ENCODE data around the gene SIPA1L3. TPM values are rescaled to one million over a fixed set of nuclear protein-coding genes. Genes with fewer than 3 reads are reported as not detected.

The SIPA1L3 gene
- total and polyA plus RNA-seq, 8 donors = 2.9 to 211 (median 24.3) TPM

GRCh38 chr19:37990362-37990761 is 83.4 kb downstream of the SIPA1L3 start:
- DNase-seq = no peak
- peaks cover 0 to 15% (median 3%) of the 10 kb centered on the region in 4 donors for H3K4me1 ChIP-seq
- TF ChIP-seq CTCF (IDR thresholded peaks at IDR 0.05) = no peak
- no peak for TF ChIP-seq POLR2AphosphoS5 (IDR thresholded peaks at IDR 0.05)
- no peak for TF ChIP-seq POLR2A (IDR thresholded peaks at IDR 0.05)
- no peak for TF ChIP-seq EP300 (IDR thresholded peaks at IDR 0.05)
- no peak overlapping the region for H3K4me3 ChIP-seq
- no peaks in the 10 kb centered on the region for H3K9me3 ChIP-seq
- 78 to 90% (median 80%) methylated on average over 6 to 10 of the region's 10 CpGs for WGBS, 5 donors
- peaks cover 0 to 8% (median 3%) of the 10 kb centered on the region in 4 donors for H3K36me3 ChIP-seq
- H3K27me3 ChIP-seq = no peaks in the 10 kb centered on the region
- no peak overlapping the region for H3K27ac ChIP-seq
- intact Hi-C loops (cut with DNase I; ENCODE audit: low total_unique reads) = no loop called here

- no peaks in the 10 kb centered on the region for H3K27me3 ChIP-seq
- 83 to 88% (median 85%) methylated on average over 8 to 10 of the region's 10 CpGs for WGBS, 5 donors
Observed at GRCh38 chr19:37991176-37991835, 84.3 kb downstream of the SIPA1L3 start.

GRCh38 chr19:37991841-37992248 is 84.8 kb downstream of the SIPA1L3 start:
- Histone ChIP-seq H3K27ac (no peak overlapping the region), H3K27me3 (no peaks in the 10 kb centered on the region), H3K4me1 (peaks cover 0 to 11% (median 3%) of the 10 kb centered on the region in 4 donors), H3K9me3 (no peaks in the 10 kb centered on the region), H3K4me3 (no peak overlapping the region), H3K36me3 (peaks cover 0 to 8% (median 3%) of the 10 kb centered on the region in 4 donors)
- TF ChIP-seq POLR2AphosphoS5 (IDR thresholded peaks at IDR 0.05) (no peak), POLR2A (IDR thresholded peaks at IDR 0.05) (no peak)
- DNase-seq = no peak
- 53 to 83% (median 68%) methylated on average over 3 to 4 of the region's 4 CpGs for WGBS, 5 donors
- intact Hi-C loops (cut with DNase I; ENCODE audit: low total_unique reads) = no loop called here

More at GRCh38 chr19:37991176-37991835, 84.3 kb downstream of the SIPA1L3 start:
- no peak for TF ChIP-seq CTCF (IDR thresholded peaks at IDR 0.05)
- no peak for TF ChIP-seq EP300 (IDR thresholded peaks at IDR 0.05)
- no peak for TF ChIP-seq POLR2A (IDR thresholded peaks at IDR 0.05)
- no peak for TF ChIP-seq POLR2AphosphoS5 (IDR thresholded peaks at IDR 0.05)
- intact Hi-C loops (cut with DNase I; ENCODE audit: low total_unique reads) = no loop called here
- no peaks in the 10 kb centered on the region for H3K9me3 ChIP-seq
- DNase-seq = no peak
- H3K4me1 ChIP-seq = peaks cover 0 to 11% (median 3%) of the 10 kb centered on the region in 4 donors
- H3K36me3 ChIP-seq = peaks cover 0 to 8% (median 3%) of the 10 kb centered on the region in 4 donors
- no peak overlapping the region for H3K4me3 ChIP-seq
- no peak overlapping the region for H3K27ac ChIP-seq

GRCh38 chr19:37992761-37993160 is 85.8 kb downstream of the SIPA1L3 start:
- intact Hi-C loops (cut with DNase I; ENCODE audit: low total_unique reads) = no loop called here
- no peak overlapping the region for H3K27ac ChIP-seq

More at GRCh38 chr19:37992761-37993160, 85.8 kb downstream of the SIPA1L3 start:
- no peak overlapping the region for H3K4me3 ChIP-seq
- no peaks in the 10 kb centered on the region for H3K9me3 ChIP-seq
- peaks cover 0 to 11% (median 3%) of the 10 kb centered on the region in 4 donors for H3K4me1 ChIP-seq
- WGBS, 5 donors = 92 to 98% (median 97%) methylated on average over 3 to 9 of the region's 9 CpGs
- no peaks in the 10 kb centered on the region for H3K27me3 ChIP-seq
- H3K36me3 ChIP-seq = peaks cover 0 to 8% (median 3%) of the 10 kb centered on the region in 4 donors
- DNase-seq = no peak
- TF ChIP-seq CTCF (IDR thresholded peaks at IDR 0.05) (no peak), EP300 (IDR thresholded peaks at IDR 0.05) (no peak), POLR2A (IDR thresholded peaks at IDR 0.05) (no peak), POLR2AphosphoS5 (IDR thresholded peaks at IDR 0.05) (no peak)
